ENCODE results near the gene TAP2.
"Not testable (repeated sequence)": the region's sequence is repeated elsewhere in the genome, so short reads cannot be mapped to it uniquely, and the experiment has no call there.

DNA sequence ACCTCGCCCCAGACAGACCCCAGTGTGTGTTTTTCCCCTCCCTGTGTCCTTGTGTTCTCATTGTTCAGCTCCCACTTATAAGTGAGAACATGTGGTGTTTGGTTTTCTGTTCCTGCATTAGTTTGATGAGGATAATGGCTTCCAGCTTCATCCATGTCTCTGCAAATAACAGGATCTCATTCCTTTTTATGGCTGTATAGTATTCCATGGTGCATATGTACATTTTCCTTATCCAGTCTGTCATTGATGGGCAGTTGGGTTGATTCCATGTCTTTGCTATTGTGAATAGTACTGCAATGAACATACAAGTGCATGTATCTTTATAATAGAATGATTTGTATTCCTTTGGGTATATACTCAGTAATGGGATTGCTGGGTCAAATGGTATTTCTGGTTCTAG, 35.4 kb upstream of the TAP2 start:
- TF ChIP-seq, protein P1, sequence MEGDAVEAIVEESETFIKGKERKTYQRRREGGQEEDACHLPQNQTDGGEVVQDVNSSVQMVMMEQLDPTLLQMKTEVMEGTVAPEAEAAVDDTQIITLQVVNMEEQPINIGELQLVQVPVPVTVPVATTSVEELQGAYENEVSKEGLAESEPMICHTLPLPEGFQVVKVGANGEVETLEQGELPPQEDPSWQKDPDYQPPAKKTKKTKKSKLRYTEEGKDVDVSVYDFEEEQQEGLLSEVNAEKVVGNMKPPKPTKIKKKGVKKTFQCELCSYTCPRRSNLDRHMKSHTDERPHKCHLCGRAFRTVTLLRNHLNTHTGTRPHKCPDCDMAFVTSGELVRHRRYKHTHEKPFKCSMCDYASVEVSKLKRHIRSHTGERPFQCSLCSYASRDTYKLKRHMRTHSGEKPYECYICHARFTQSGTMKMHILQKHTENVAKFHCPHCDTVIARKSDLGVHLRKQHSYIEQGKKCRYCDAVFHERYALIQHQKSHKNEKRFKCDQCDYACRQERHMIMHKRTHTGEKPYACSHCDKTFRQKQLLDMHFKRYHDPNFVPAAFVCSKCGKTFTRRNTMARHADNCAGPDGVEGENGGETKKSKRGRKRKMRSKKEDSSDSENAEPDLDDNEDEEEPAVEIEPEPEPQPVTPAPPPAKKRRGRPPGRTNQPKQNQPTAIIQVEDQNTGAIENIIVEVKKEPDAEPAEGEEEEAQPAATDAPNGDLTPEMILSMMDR (IDR thresholded peaks at IDR 0.05): not testable (repeated sequence)
- not testable (repeated sequence) for TF ChIP-seq POLR2A (IDR thresholded peaks at IDR 0.05)
